Panc1 (cell line): Measurements from ENCODE around the gene NAGA. TPM values are rescaled to one million over a fixed set of nuclear protein-coding genes. Genes with fewer than 3 reads are reported as not detected.

Experiments
- ATAC-seq: fragments of 200-7000 bp; cut with Tn5 transposase; 2 replicates; pipeline ENCODE4 v1.9.1; 2020; ENCODE audit warnings: mild to moderate bottlenecking, moderate library complexity
- BruUV-seq: library from RNA; stranded (reverse); fragments of 400-500 nt; replicated peaks from 2 replicates; lab custom pipeline; 2021; lab: Mats Ljungman, UMichigan
- CTCF ChIA-PET: fragments of 300-600 bp; sonication (Branson Sonifier 250); formaldehyde crosslinking; loops from one replicate; lab custom pipeline; 2022; ENCODE audit warnings: antibody characterized with exemption; lab: Charles Lee
- POLR2A ChIA-PET: fragments of 300-600 bp; sonication (Branson Sonifier 250); formaldehyde crosslinking; loops from one replicate; lab custom pipeline; 2022; ENCODE audit warnings: antibody characterized with exemption; lab: Charles Lee
- DNase-seq: peaks from one replicate; pipeline ENCODE4 v3.0.0-alpha.2; 2010; ENCODE audit warnings: low read depth, low spot score
- H3K27ac ChIP-seq: 2 replicates; pipeline ENCODE4 v1.5.1; 2011; ENCODE audit warnings: mild to moderate bottlenecking, low read length, inconsistent platforms
- H3K27me3 ChIP-seq: fragments of 200-500 bp; sonication (Bioruptor generic); 2 replicates; pipeline ENCODE4 v1.6.0; 2014; ENCODE audit warnings: low read length, inconsistent platforms; ENCODE audit not compliant: control insufficient read depth, insufficient read depth
- H3K36me3 ChIP-seq: fragments of 200-500 bp; sonication (Bioruptor generic); 2 replicates; pipeline ENCODE4 v1.5.1; 2014; ENCODE audit warnings: inconsistent platforms, mild to moderate bottlenecking, low read length, moderate library complexity; ENCODE audit not compliant: control insufficient read depth, insufficient read depth
- H3K4me1 ChIP-seq: 2 replicates; pipeline ENCODE4 v1.5.1; 2011; ENCODE audit warnings: inconsistent platforms, mild to moderate bottlenecking, low read length, moderate library complexity; ENCODE audit not compliant: control insufficient read depth, insufficient read depth
- H3K4me3 ChIP-seq, 2 experiments: 2 replicates each; pipeline ENCODE4 v1.5.1; 2011 to 2012; ENCODE audit warnings: low read depth in 2 of 2, low read length in 2 of 2, mild to moderate bottlenecking in 2 of 2, inconsistent platforms in 1 of 2, moderate library complexity in 1 of 2
- H3K9me3 ChIP-seq: fragments of 200-500 bp; sonication (Bioruptor generic); 2 replicates; pipeline ENCODE4 v1.5.1; 2014; ENCODE audit warnings: low read depth, mild to moderate bottlenecking, inconsistent platforms, low read length, moderate library complexity; ENCODE audit not compliant: control insufficient read depth, insufficient read depth
- CTCF ChIP-seq: fragments of 450-650 bp; IDR thresholded peaks from 2 replicates; pipeline ENCODE4 v1.5.1; 2017; ENCODE audit warnings: mild to moderate bottlenecking
- POLR2AphosphoS5 ChIP-seq: IDR thresholded peaks from 2 replicates; pipeline ENCODE4 v1.6.1; 2012; ENCODE audit warnings: mild to moderate bottlenecking, low read depth, low read length, moderate library complexity
- REST ChIP-seq, 2 experiments: IDR thresholded peaks; 2 replicates each; pipeline ENCODE4 v1.6.1; 2011 to 2012; ENCODE audit warnings: low read depth in 2 of 2, control low read depth in 1 of 2, low read length in 1 of 2, mild to moderate bottlenecking in 1 of 2, moderate library complexity in 1 of 2; ENCODE audit not compliant: insufficient read depth in 1 of 2
- SIN3A ChIP-seq: IDR thresholded peaks from 2 replicates; pipeline ENCODE4 v1.6.1; 2012; ENCODE audit warnings: low read depth, mild to moderate bottlenecking, low read length, moderate library complexity, borderline replicate concordance; ENCODE audit not compliant: insufficient read depth
- TCF7L2 ChIP-seq: IDR thresholded peaks from 2 replicates; pipeline ENCODE4 v1.6.1; 2011; ENCODE audit warnings: mild to moderate bottlenecking, low read depth, low read length, inconsistent platforms
- in situ Hi-C: cut with HindIII; loops from 2 replicates; pipeline ENCODE4 v1.10.0; 2016; ENCODE audit warnings: low sequenced_read_pairs, low pct_unique_long_range_greater_than_20kb
- intact Hi-C: fragments of 100-400 bp; cut with micrococcal nuclease; formaldehyde crosslinking; loops from one replicate; pipeline ENCODE4 v1.10.0; 2022; ENCODE audit not compliant: unreplicated experiment
- total RNA-seq: library from RNA; stranded (reverse); gene quantifications from one replicate; pipeline ENCODE4 v1.2.1, GENCODE V29; 2021; ENCODE audit not compliant: unreplicated experiment

The NAGA gene
- total RNA-seq, 1 experiment from 2014 or later = 24.2 TPM

- TSS peak; percentile 96 for BruUV-seq
- no peaks in the 10 kb centered on the region for H3K4me1 ChIP-seq
- peak; percentile 34 for ATAC-seq
- H3K36me3 ChIP-seq = no peaks in the 10 kb centered on the region
- CTCF ChIA-PET = interaction anchor here (0.5 kb wide), 1 partner anchor 114 kb away, joined by 3 read pairs; no protein-coding TSS in a partner anchor
- peak overlapping the region; percentile 59 to 78 for H3K4me3 ChIP-seq
- TF ChIP-seq CTCF (no peak), TCF7L2 (no peak)
- no peak for DNase-seq
- H3K27ac ChIP-seq = peak overlapping the region; percentile 77
- H3K27me3 ChIP-seq = no peaks in the 10 kb centered on the region
- in situ Hi-C loops = no loop called here
- intact Hi-C loops = loop anchor here (5.0 kb wide), 1 partner anchor 103 kb away; the partner anchor contains the start of gene SEPTIN3
- POLR2A ChIA-PET = no interaction called here
- H3K9me3 ChIP-seq = no peaks in the 10 kb centered on the region
These were observed 653 bp downstream of the NAGA start for GRCh38 chr22:42069801-42070516.

GRCh38 chr22:42068291-42068690, 2.3 kb downstream of the NAGA start:
- Histone ChIP-seq H3K4me1 (no peaks in the 10 kb centered on the region), H3K27ac (no peak overlapping the region), H3K36me3 (no peaks in the 10 kb centered on the region), H3K4me3 (no peak overlapping the region), H3K9me3 (no peaks in the 10 kb centered on the region), H3K27me3 (no peaks in the 10 kb centered on the region)
- ATAC-seq (no peak), DNase-seq (no peak)
- no TSS peak for BruUV-seq
- intact Hi-C loops = no loop called here
- CTCF ChIA-PET = no interaction called here
- in situ Hi-C loops = no loop called here
- POLR2A ChIA-PET = no interaction called here
- no peak for TF ChIP-seq POLR2AphosphoS5
- TF ChIP-seq CTCF = no peak
- no peak for TF ChIP-seq REST (IDR thresholded peaks at IDR 0.05; ENCODE audit: insufficient read depth in 1 of 2, low read depth in 2 of 2, low read length in 1 of 2)
- no peak for TF ChIP-seq TCF7L2
- no peak for TF ChIP-seq SIN3A
